HepG2 (cell line): ENCODE results near the gene MAP3K5. TPM values are rescaled to one million over a fixed set of nuclear protein-coding genes. Genes with fewer than 3 reads are reported as not detected.

Source experiments
- ATAC-seq: fragments of 200-7000 bp; cut with Tn5 transposase; 3 replicates; pipeline ENCODE4 v1.9.1; 2020; ENCODE audit warnings: mild to moderate bottlenecking, moderate library complexity
- BruUV-seq: library from RNA; stranded (reverse); fragments of 400-500 nt; replicated peaks from 2 replicates; lab custom pipeline; 2021; lab: Mats Ljungman, UMichigan
- CTCF ChIA-PET: fragments of 300-600 bp; formaldehyde crosslinking; extraction: SDS; loops from one replicate; lab custom pipeline; 2021; ENCODE audit warnings: low total read pairs, inconsistent platforms, low intra/inter-chr PET ratio; lab: Yijun Ruan, JAX
- POLR2A ChIA-PET: fragments of 350-600 bp; sonication (Branson Sonifier 250); formaldehyde crosslinking; loops from one replicate; lab custom pipeline; 2020; ENCODE audit warnings: antibody characterized with exemption, inconsistent platforms; lab: Yijun Ruan, JAX
- DNase-seq: peaks from one replicate; pipeline ENCODE4 v3.0.0-alpha.2; 2015; ENCODE audit warnings: low spot score
- FAIRE-seq: peaks from 3 replicates; lab custom pipeline; 2011; peaks lifted over from hg19 to GRCh38; lab: Jason Lieb, UNC
- H2AFZ ChIP-seq: one replicate; pipeline ENCODE4 v1.6.1; 2011; ENCODE audit warnings: low read length, inconsistent platforms
- H3K27ac ChIP-seq: fragments of 300-600 bp; 3 replicates; pipeline ENCODE4 v1.8.0; 2011; ENCODE audit warnings: mixed run types, mild to moderate bottlenecking, mixed read lengths, low read length, inconsistent platforms; ENCODE audit not compliant: insufficient read depth; ENCODE audit errors: extremely low read length
- H3K27me3 ChIP-seq, 2 experiments: fragments of 200-600 bp in 1 of 2; 2 replicates in 1 of 2; 3 replicates in 1 of 2; pipeline versions ENCODE4 v1.6.0 to v1.8.0; 2011; ENCODE audit warnings: low read length in 2 of 2, mild to moderate bottlenecking in 2 of 2, moderate library complexity in 2 of 2, inconsistent platforms in 1 of 2; ENCODE audit not compliant: insufficient read depth in 2 of 2, control insufficient read depth in 1 of 2
- H3K36me3 ChIP-seq, 2 experiments: fragments of 200-600 bp in 1 of 2; replicated peaks in 1 of 2; 2 replicates in 1 of 2; 3 replicates in 1 of 2; pipeline versions ENCODE4 v1.5.1 to v1.8.0; 2011; ENCODE audit warnings: low read length in 2 of 2, inconsistent platforms in 1 of 2; ENCODE audit not compliant: insufficient read depth in 2 of 2, control insufficient read depth in 1 of 2
- H3K4me1 ChIP-seq: 2 replicates; pipeline ENCODE4 v1.5.1; 2012; ENCODE audit warnings: low read length, inconsistent platforms; ENCODE audit not compliant: insufficient read depth
- H3K4me2 ChIP-seq: 2 replicates; pipeline ENCODE4 v1.6.0; 2011; ENCODE audit warnings: low read depth, low read length, inconsistent platforms
- H3K4me3 ChIP-seq, 3 experiments: fragments of 200-600 bp in 1 of 3; sonication (generic), shearing (Covaris generic) in 1 of 3; replicated peaks in 1 of 3; 2 replicates each; pipeline ENCODE4 v1.5.1; 2011 to 2016; ENCODE audit warnings: low read length in 3 of 3, inconsistent platforms in 2 of 3, low read depth in 2 of 3, mild to moderate bottlenecking in 2 of 3, control low read depth in 1 of 3, mixed read lengths in 1 of 3; ENCODE audit not compliant: insufficient read depth in 1 of 3
- H3K79me2 ChIP-seq: one replicate; pipeline ENCODE4 v1.6.1; 2011; ENCODE audit warnings: low read length, inconsistent platforms; ENCODE audit not compliant: insufficient read depth
- H3K9ac ChIP-seq: 2 replicates; pipeline ENCODE4 v1.6.0; 2011; ENCODE audit warnings: mild to moderate bottlenecking, low read depth, low read length, inconsistent platforms; ENCODE audit not compliant: insufficient read depth
- H3K9me3 ChIP-seq: 2 replicates; pipeline ENCODE4 v1.5.1; 2012; ENCODE audit warnings: mild to moderate bottlenecking, low read length
- H4K20me1 ChIP-seq: 2 replicates; pipeline ENCODE4 v1.6.0; 2011; ENCODE audit warnings: inconsistent platforms, mild to moderate bottlenecking, low read length, moderate library complexity; ENCODE audit not compliant: insufficient read depth
- BATF2 ChIP-seq: sonication (generic); formaldehyde crosslinking; IDR thresholded peaks from 2 replicates; pipeline ENCODE4 v1.8.0; 2022; ENCODE audit warnings: mild to moderate bottlenecking, missing genetic modification reagents, moderate library complexity
- CBX2 ChIP-seq, 2 experiments: fragments of 200-600 bp in 1 of 2; sonication (generic); formaldehyde crosslinking in 1 of 2; IDR thresholded peaks; 2 replicates each; pipeline versions ENCODE4 v1.7.0 to v1.8.1; 2018 to 2022; ENCODE audit warnings: low read depth in 2 of 2, low read length in 1 of 2, mild to moderate bottlenecking in 1 of 2, missing genetic modification reagents in 1 of 2
- KLF6 ChIP-seq: IDR thresholded peaks from 2 replicates; pipeline ENCODE4 v1.8.0; 2016; ENCODE audit warnings: missing biosample characterization, missing genetic modification reagents
- MIER3 ChIP-seq: IDR thresholded peaks from 2 replicates; pipeline ENCODE4 v1.6.1; 2016; ENCODE audit warnings: missing compliant biosample characterization, borderline replicate concordance
- MZF1 ChIP-seq: sonication (generic); formaldehyde crosslinking; IDR thresholded peaks from 2 replicates; pipeline ENCODE4 v1.8.1; 2023; ENCODE audit warnings: mild to moderate bottlenecking, missing genetic modification reagents, borderline replicate concordance
- NFYB ChIP-seq: sonication (generic); formaldehyde crosslinking; IDR thresholded peaks from 2 replicates; pipeline ENCODE4 v1.4.0; 2020; ENCODE audit warnings: missing genetic modification reagents
- NR0B2 ChIP-seq: sonication (generic); formaldehyde crosslinking; IDR thresholded peaks from 2 replicates; pipeline ENCODE4 v1.4.0; 2020; ENCODE audit warnings: mild to moderate bottlenecking, missing genetic modification reagents
- NR2C2 ChIP-seq: sonication (generic); formaldehyde crosslinking; IDR thresholded peaks from 2 replicates; pipeline ENCODE4 v1.4.0; 2020; ENCODE audit warnings: missing genetic modification reagents, mild to moderate bottlenecking, moderate library complexity, borderline replicate concordance
- SP5 ChIP-seq: IDR thresholded peaks from 2 replicates; pipeline ENCODE4 v1.6.1; 2016; ENCODE audit warnings: low read depth, borderline replicate concordance
- THAP8 ChIP-seq: sonication (generic); formaldehyde crosslinking; IDR thresholded peaks from 2 replicates; pipeline ENCODE4 v1.5.1; 2020; ENCODE audit warnings: missing genetic modification reagents, mild to moderate bottlenecking, borderline replicate concordance
- ZNF12 ChIP-seq: sonication (generic); formaldehyde crosslinking; IDR thresholded peaks from 2 replicates; pipeline ENCODE4 v1.5.0; 2020; ENCODE audit warnings: missing genetic modification reagents
- ZNF784 ChIP-seq: sonication (generic); formaldehyde crosslinking; IDR thresholded peaks from 2 replicates; pipeline ENCODE4 v1.5.1; 2020; ENCODE audit warnings: missing genetic modification reagents, mild to moderate bottlenecking, borderline replicate concordance
- WGBS: methylation state at CpG from one replicate; pipeline ENCODE4 v1.1.6; 2017; ENCODE audit warnings: low lambda C conversion rate; 5-methylcytosine and 5-hydroxymethylcytosine counted together
- in situ Hi-C: cut with HindIII; loops from 2 replicates; pipeline ENCODE4 v1.10.0; 2017; ENCODE audit warnings: low pct_unique_long_range_greater_than_20kb; ENCODE audit not compliant: extremely low pct_ligation_motif_present
- intact Hi-C: fragments of 100-400 bp; cut with micrococcal nuclease; formaldehyde crosslinking; loops from one replicate; pipeline ENCODE4 v1.10.0; 2022; ENCODE audit not compliant: unreplicated experiment
- polyA plus RNA-seq, 8 experiments: library from polyadenylated mRNA; depleted of rRNA in 3 of 8; stranded (reverse) in 7 of 8; unstranded in 1 of 8; fragments of >200 nt; fragmentation: Illumina TruSeq in 4 of 8; extraction: Trizol in 4 of 8; gene quantifications; 2 replicates each; pipeline versions ENCODE4 v1.2.1 to v1.2.3, GENCODE V29; 2011 to 2016; ENCODE audit warnings: low read depth in 4 of 8, missing spikeins in 1 of 8, mixed read lengths in 1 of 8; ENCODE audit not compliant: insufficient read depth in 1 of 8
- total RNA-seq, 5 experiments: library from RNA; depleted of rRNA; stranded (reverse); fragments of >200 nt; fragmentation: Illumina TruSeq; extraction: Trizol; gene quantifications; 2 replicates each; pipeline ENCODE4 v1.2.3, GENCODE V29; 2016; ENCODE audit warnings: low read depth in 1 of 5

The MAP3K5 gene
- total and polyA plus RNA-seq, 2 of the 13 experiments (the other 11 are each of a cell fraction or from before 2014, with no cell fraction given), result not detected

GRCh38 chr6:136611746-136612145 lies 180.5 kb downstream of the MAP3K5 start:
- POLR2A ChIA-PET, result no interaction called here
- in situ Hi-C loops, result no loop called here
- CTCF ChIA-PET, result no interaction called here

More at GRCh38 chr6:136611746-136612145, 180.5 kb downstream of the MAP3K5 start:
- Histone ChIP-seq H3K79me2 (no peaks in the 10 kb centered on the region), H2AFZ (no peak overlapping the region), H3K9me3 (no peaks in the 10 kb centered on the region), H3K36me3 (no peaks in the 10 kb centered on the region)
- no TSS peak for BruUV-seq
- ATAC-seq, result no peak
- TF ChIP-seq KLF6 (CRISPR knock-in tag), result no peak
- no peak for TF ChIP-seq BATF2
- TF ChIP-seq ZNF784 (CRISPR knock-in tag), result no peak
- no peak for TF ChIP-seq SP5 (CRISPR knock-in tag)
- TF ChIP-seq NFYB, result no peak
- TF ChIP-seq NR0B2 (CRISPR knock-in tag), result no peak
- TF ChIP-seq MIER3 (CRISPR knock-in tag), result no peak
- TF ChIP-seq NR2C2 (CRISPR knock-in tag), result no peak
- no peak for TF ChIP-seq CBX2 (IDR thresholded peaks at IDR 0.05; ENCODE audit: low read depth, low read length)
- no peak for TF ChIP-seq CBX2 (CRISPR knock-in tag; IDR thresholded peaks at IDR 0.05; ENCODE audit: low read depth)
- no peak for TF ChIP-seq ZNF12 (CRISPR knock-in tag)
- TF ChIP-seq MZF1 (CRISPR knock-in tag), result no peak
- no peak for TF ChIP-seq THAP8
- TF ChIP-seq, all 625 proteins: peak for 0
- no peak overlapping the region for H3K9ac ChIP-seq
- no peaks in the 10 kb centered on the region for H4K20me1 ChIP-seq
- no peak for DNase-seq
- H3K4me3 ChIP-seq, result no peak overlapping the region
- intact Hi-C loops, result no loop called here
- H3K4me1 ChIP-seq, result no peaks in the 10 kb centered on the region
- no peak overlapping the region for H3K27ac ChIP-seq
- FAIRE-seq, result no peak
- H3K27me3 ChIP-seq, result no peaks in the 10 kb centered on the region
- 4% methylated on average over 1 of the region's 1 CpG for WGBS
- H3K4me2 ChIP-seq, result no peak overlapping the region
